ENCODE results near the gene THAP4. TPM values are rescaled to one million over a fixed set of nuclear protein-coding genes. Genes with fewer than 3 reads are reported as not detected.

Gene THAP4
- polyA plus RNA-seq, 1 donor (not counting 4 experiments of a cell fraction or from before 2014, with no cell fraction given): 30.3 TPM

DNA sequence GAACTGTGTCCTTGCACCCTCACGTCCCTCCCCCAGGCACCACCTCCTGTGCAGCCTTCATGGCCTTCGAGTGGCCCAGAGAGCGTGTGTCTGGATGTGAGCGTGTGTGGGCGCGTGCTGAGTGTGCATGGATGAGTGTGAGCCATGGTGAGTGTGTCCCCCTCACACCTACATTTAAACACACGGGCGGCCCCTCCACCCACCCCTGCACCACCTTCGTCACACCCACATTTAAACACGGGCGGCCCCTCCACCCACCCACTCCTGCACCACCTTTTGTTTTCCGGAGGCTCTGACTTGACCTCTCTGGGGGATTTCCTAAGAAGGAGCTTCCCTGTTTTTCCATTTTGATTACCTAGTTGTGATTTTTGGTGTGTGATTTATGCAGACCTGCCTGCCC, 31.9 kb upstream of the THAP4 start:
- dilution Hi-C loops (cut with MboI; ENCODE audit: extremely low pct_ligation_motif_present, low sequenced_read_pairs): no loop called here
- DNase-seq (ENCODE audit: low read depth, low spot score) (no peak), FAIRE-seq (no peak)
- Histone ChIP-seq H3K4me3 (ENCODE audit: control insufficient read depth in 2 of 3, extremely low read depth in 1 of 3, insufficient read depth in 2 of 3, low read depth in 1 of 3, low read length in 3 of 3) (no peak overlapping the region), H3K27me3 (ENCODE audit: control insufficient read depth, extremely low read depth, insufficient read depth, low read length) (no peaks in the 10 kb centered on the region), H3K27ac (ENCODE audit: control insufficient read depth, insufficient read depth, low read length) (no peak overlapping the region), H3K9ac (ENCODE audit: control insufficient read depth, extremely low read depth, insufficient read depth, low read length) (no peak overlapping the region), H3K4me2 (ENCODE audit: control insufficient read depth, extremely low read depth, insufficient read depth, low read depth, low read length) (no peak overlapping the region), H3K79me2 (ENCODE audit: control insufficient read depth, insufficient read depth, low read length) (peaks cover 2% of the 10 kb centered on the region), H3K4me1 (ENCODE audit: control insufficient read depth, extremely low read depth, insufficient read depth, low read length) (peaks cover 16% of the 10 kb centered on the region), H2AFZ (ENCODE audit: control insufficient read depth, low read length) (no peak overlapping the region), H3K36me3 (ENCODE audit: control insufficient read depth in 2 of 2, extremely low read depth in 1 of 2, insufficient read depth in 2 of 2, low read length in 2 of 2) (peaks cover 22 to 33% of the 10 kb centered on the region in 2 experiments), H3K9me1 (ENCODE audit: control insufficient read depth, extremely low read depth, insufficient read depth, low read length) (no peaks in the 10 kb centered on the region), H3K9me3 (ENCODE audit: control insufficient read depth, low read depth, low read length) (no peaks in the 10 kb centered on the region), H4K20me1 (ENCODE audit: control insufficient read depth, extremely low read depth, insufficient read depth, low read length) (peaks cover 2% of the 10 kb centered on the region)
- TF ChIP-seq, protein P1, sequence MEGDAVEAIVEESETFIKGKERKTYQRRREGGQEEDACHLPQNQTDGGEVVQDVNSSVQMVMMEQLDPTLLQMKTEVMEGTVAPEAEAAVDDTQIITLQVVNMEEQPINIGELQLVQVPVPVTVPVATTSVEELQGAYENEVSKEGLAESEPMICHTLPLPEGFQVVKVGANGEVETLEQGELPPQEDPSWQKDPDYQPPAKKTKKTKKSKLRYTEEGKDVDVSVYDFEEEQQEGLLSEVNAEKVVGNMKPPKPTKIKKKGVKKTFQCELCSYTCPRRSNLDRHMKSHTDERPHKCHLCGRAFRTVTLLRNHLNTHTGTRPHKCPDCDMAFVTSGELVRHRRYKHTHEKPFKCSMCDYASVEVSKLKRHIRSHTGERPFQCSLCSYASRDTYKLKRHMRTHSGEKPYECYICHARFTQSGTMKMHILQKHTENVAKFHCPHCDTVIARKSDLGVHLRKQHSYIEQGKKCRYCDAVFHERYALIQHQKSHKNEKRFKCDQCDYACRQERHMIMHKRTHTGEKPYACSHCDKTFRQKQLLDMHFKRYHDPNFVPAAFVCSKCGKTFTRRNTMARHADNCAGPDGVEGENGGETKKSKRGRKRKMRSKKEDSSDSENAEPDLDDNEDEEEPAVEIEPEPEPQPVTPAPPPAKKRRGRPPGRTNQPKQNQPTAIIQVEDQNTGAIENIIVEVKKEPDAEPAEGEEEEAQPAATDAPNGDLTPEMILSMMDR (optimal IDR thresholded peaks at IDR 0.05 in 1 of 3, IDR thresholded peaks at IDR 0.05 in 1 of 3, conservative IDR thresholded peaks at IDR 0.05 in 1 of 3; ENCODE audit: extremely low read depth in 1 of 3, insufficient read depth in 2 of 3, low read length in 3 of 3): no peak
- no peak for TF ChIP-seq EZH2 (IDR thresholded peaks at IDR 0.05; ENCODE audit: low read length)

DNA sequence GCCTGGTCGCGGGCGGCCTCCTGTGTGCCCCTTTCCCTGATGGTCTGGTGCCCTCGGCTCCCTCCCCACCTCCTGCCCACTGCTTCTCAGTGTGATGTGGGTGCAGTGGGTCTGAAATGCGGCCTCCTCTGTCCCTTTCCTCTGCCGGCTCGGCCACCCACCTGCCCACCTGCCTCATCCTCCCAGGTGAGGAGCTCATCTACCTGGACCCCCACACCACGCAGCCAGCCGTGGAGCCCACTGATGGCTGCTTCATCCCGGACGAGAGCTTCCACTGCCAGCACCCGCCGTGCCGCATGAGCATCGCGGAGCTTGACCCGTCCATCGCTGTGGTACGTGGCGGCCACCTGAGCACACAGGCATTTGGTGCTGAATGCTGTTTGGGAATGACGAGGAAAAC, 31.4 kb upstream of the THAP4 start:
- no peak overlapping the region for H3K4me2 ChIP-seq (ENCODE audit: control insufficient read depth, extremely low read depth, insufficient read depth, low read depth, low read length)
- peaks cover 16% of the 10 kb centered on the region for H3K4me1 ChIP-seq (ENCODE audit: control insufficient read depth, extremely low read depth, insufficient read depth, low read length)
- H3K36me3 ChIP-seq (ENCODE audit: control insufficient read depth in 2 of 2, extremely low read depth in 1 of 2, insufficient read depth in 2 of 2, low read length in 2 of 2): peaks cover 22 to 33% of the 10 kb centered on the region in 2 experiments
- H3K27ac ChIP-seq (ENCODE audit: control insufficient read depth, insufficient read depth, low read length): no peak overlapping the region
- peaks cover 2% of the 10 kb centered on the region for H4K20me1 ChIP-seq (ENCODE audit: control insufficient read depth, extremely low read depth, insufficient read depth, low read length)
- no peaks in the 10 kb centered on the region for H3K27me3 ChIP-seq (ENCODE audit: control insufficient read depth, extremely low read depth, insufficient read depth, low read length)
- peaks cover 2% of the 10 kb centered on the region for H3K79me2 ChIP-seq (ENCODE audit: control insufficient read depth, insufficient read depth, low read length)
- DNase-seq (ENCODE audit: low read depth, low spot score) (no peak), FAIRE-seq (no peak)
- H3K9me3 ChIP-seq (ENCODE audit: control insufficient read depth, low read depth, low read length): no peaks in the 10 kb centered on the region
- H2AFZ ChIP-seq (ENCODE audit: control insufficient read depth, low read length): no peak overlapping the region
- no peaks in the 10 kb centered on the region for H3K9me1 ChIP-seq (ENCODE audit: control insufficient read depth, extremely low read depth, insufficient read depth, low read length)
- dilution Hi-C loops (cut with MboI; ENCODE audit: extremely low pct_ligation_motif_present, low sequenced_read_pairs): no loop called here
- TF ChIP-seq, protein P1 (optimal IDR thresholded peaks at IDR 0.05 in 1 of 3, IDR thresholded peaks at IDR 0.05 in 1 of 3, conservative IDR thresholded peaks at IDR 0.05 in 1 of 3; ENCODE audit: extremely low read depth in 1 of 3, insufficient read depth in 2 of 3, low read length in 3 of 3): no peak
- TF ChIP-seq EZH2 (IDR thresholded peaks at IDR 0.05; ENCODE audit: low read length): no peak
- H3K4me3 ChIP-seq (ENCODE audit: control insufficient read depth in 2 of 3, extremely low read depth in 1 of 3, insufficient read depth in 2 of 3, low read depth in 1 of 3, low read length in 3 of 3): no peak overlapping the region
- H3K9ac ChIP-seq (ENCODE audit: control insufficient read depth, extremely low read depth, insufficient read depth, low read length): no peak overlapping the region

Data from keratinocyte (primary cell).